GM23338 (cell line): Measurements from ENCODE around the gene JMJD7. TPM values are rescaled to one million over a fixed set of nuclear protein-coding genes. Genes with fewer than 3 reads are reported as not detected.

ENCODE experiments used
- NANOG ChIP-seq: IDR thresholded peaks from 2 replicates; pipeline ENCODE4 v1.6.1; 2016; ENCODE audit warnings: antibody characterized with exemption, borderline replicate concordance
- REST ChIP-seq: IDR thresholded peaks from one replicate; pipeline ENCODE4 v1.6.1; 2018; ENCODE audit warnings: antibody characterized with exemption; ENCODE audit not compliant: unreplicated experiment
- ZNF114 ChIP-seq: fragments of 250-450 bp; sonication (Bioruptor Pico); IDR thresholded peaks from 2 replicates; pipeline ENCODE4 v1.5.0; 2020; ENCODE audit warnings: mild to moderate bottlenecking, moderate library complexity
- ZNF462 ChIP-seq: fragments of 250-450 bp; sonication (Bioruptor Pico); IDR thresholded peaks from 2 replicates; pipeline ENCODE4 v1.5.0; 2020; ENCODE audit warnings: mild to moderate bottlenecking, moderate library complexity
- polyA plus RNA-seq: library from polyadenylated mRNA; unstranded; fragments of >200 nt; fragmentation: Nextera tagmentation; extraction: Ambion mirVana; gene quantifications from 2 replicates; pipeline ENCODE4 v1.2.1, GENCODE V29; 2016
- total RNA-seq: library from RNA; depleted of rRNA; stranded (reverse); fragments of >200 nt; shearing (Covaris generic); gene quantifications from 2 replicates; pipeline ENCODE4 v1.2.3, GENCODE V29; 2014

JMJD7 gene
- total and polyA plus RNA-seq, 2 experiments from 2014 or later = 8.5 to 9.2 TPM

DNA sequence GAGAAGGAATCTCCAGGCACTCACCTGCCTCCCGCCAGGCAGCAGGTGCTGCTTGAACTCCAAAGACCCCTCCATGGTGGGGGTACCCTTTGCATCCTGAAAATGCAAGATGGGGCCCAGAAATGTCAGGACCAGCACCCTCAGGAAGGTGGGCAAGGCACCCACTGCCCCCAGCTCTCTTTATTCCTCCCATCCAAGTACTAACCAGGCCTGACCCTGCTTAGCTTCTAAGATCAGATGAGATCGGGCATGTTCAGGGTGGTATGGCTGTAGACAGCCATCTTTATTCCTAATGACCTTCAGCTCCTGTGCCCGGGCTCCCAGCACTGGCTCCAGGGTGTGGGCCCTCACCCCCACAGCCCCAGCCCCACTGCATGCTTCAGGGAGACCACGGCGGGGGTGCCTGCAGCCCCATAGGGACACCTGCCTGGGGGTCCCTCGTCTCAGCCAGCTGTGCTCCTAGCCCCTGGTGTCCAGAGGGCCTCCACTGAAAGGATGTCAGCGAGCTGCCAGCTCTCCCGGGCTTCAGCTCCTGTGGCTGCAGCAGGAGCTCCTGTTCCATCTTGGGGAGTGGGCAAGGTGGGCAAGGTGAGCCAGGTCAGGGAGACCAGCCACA, 24.0 kb downstream of the JMJD7 start (continued):
- no peak for TF ChIP-seq ZNF462
- TF ChIP-seq ZNF114 (CRISPR knock-in tag) = no peak
- no peak for TF ChIP-seq REST
- no peak for TF ChIP-seq NANOG
